ENCODE measurements around the gene GNAI1.

The GNAI1 gene

DNA sequence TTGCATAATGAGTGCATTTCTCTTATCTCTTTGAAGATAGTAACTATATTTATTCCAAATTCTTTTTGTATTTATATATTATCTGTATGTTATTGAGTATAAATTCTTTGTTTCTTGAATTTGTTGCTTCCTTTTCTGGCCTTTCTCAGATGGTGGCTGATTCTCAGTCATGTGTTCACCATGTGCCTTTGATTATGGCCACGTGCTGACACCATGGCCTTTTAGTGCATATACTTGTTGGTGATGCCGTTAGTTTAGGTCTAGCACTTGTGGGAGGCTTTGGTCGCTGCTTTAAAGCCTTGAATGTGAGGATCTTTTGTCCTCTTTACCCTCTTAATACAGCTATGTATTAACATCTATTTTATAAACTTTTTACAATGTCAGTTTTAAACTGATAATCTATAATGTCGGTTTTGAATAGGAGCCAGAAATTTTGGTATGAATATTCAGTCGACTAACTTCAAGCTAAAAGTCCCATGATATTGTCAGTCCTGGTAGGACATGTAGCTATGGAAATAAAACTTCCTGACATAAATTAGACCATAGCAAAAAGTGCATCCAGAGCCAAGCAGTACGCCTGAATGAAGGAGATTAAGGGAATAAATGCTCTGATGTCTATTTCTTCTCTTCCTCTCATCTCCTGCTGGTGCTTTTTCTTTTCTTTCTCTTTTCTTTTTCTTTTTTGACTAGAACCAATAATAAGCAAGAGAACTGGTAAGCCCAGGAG lies 130.3 kb downstream of the GNAI1 start:
- TF ChIP-seq ZFX (IDR thresholded peaks at IDR 0.05): no peak
- no peak overlapping the region for H3K27ac ChIP-seq

DNA sequence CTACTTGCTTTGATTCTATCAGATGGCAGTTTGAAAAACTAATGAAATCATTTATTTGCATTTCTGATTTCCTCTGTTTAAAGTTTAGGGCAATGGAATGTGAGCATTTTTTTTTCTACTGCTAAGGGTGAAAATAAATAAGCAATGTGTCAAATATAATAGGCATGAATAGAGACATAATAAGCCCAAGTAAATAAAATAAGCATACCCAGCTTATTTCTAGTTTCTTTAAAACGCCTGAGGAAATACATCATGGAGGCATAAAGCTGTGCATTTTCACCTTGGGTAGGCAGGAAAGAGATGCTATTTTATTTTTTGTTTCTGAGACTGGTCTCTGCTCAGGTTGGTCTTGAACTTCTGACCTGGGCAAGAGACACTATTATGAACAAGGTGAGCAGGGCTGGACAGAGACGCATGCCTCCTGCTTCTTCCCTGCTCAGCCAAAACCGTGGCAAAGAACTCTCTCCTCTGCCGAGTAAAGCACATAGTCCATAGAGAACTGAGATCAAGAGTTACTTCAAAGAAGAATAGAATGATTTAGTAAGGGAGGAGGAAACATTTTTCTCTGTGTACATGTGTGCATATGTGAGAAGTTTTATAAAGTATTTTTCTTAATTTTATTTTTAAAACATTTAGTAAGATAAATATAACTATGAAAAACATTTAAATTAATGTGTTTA lies 138.1 kb downstream of the GNAI1 start:
- no peak overlapping the region for H3K27ac ChIP-seq
- TF ChIP-seq CTCF (conservative IDR thresholded peaks at IDR 0.05) (no peak), ZFX (IDR thresholded peaks at IDR 0.05) (no peak)

- no peak overlapping the region for H3K27ac ChIP-seq
- TF ChIP-seq ZFX (IDR thresholded peaks at IDR 0.05): no peak
- no peak for TF ChIP-seq CTCF (conservative IDR thresholded peaks at IDR 0.05)
These were observed 138.7 kb downstream of the GNAI1 start for GRCh38 chr7:80273327-80273726.

DNA sequence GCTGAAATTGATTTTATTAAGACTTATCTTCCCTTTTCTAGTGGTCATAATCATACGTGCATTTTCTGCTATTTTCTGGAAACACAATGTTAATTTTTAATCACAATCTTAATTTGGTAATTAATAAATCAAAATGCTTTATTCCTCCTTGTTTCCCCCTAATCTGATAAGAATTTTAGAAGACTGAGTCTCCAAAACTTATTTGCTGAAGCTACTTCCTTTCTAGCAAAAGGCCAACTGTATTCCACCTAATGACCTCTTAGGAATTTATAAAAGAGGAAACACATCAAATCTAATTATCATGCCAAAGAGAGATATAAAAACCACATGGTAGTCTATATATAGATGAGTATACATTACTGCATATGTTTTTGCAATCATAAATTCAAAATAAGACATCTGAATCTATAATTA lies 140.6 kb downstream of the GNAI1 start:
- H3K27ac ChIP-seq: no peak overlapping the region
- TF ChIP-seq ZFX (IDR thresholded peaks at IDR 0.05): no peak
- no peak for TF ChIP-seq CTCF (conservative IDR thresholded peaks at IDR 0.05)
